Measurements from ENCODE around the gene CYP20A1.
"Not testable (repeated sequence)": the region's sequence is repeated elsewhere in the genome, so short reads cannot be mapped to it uniquely, and the experiment has no call there.

The CYP20A1 gene

GRCh38 chr2:203280428-203281064 is 41.7 kb downstream of the CYP20A1 start:
- no peak for DNase-seq (ENCODE audit: low spot score)

GRCh38 chr2:203282101-203282500 is 43.3 kb downstream of the CYP20A1 start:
- no peak for DNase-seq (ENCODE audit: low spot score)

- no peak for DNase-seq (ENCODE audit: low spot score)
Observed at GRCh38 chr2:203286532-203286931, 47.7 kb downstream of the CYP20A1 start.

- DNase-seq (ENCODE audit: low spot score) = no peak
Observed at GRCh38 chr2:203301667-203302066, 62.8 kb downstream of the CYP20A1 start.

GRCh38 chr2:203302586-203302985 is 63.8 kb downstream of the CYP20A1 start:
- DNase-seq (ENCODE audit: low spot score) = not testable (repeated sequence)

GRCh38 chr2:203310688-203311436 is 72.0 kb downstream of the CYP20A1 start:
- DNase-seq (ENCODE audit: low spot score) = no peak

GRCh38 chr2:203326356-203326755 is 87.5 kb downstream of the CYP20A1 start:
- DNase-seq (ENCODE audit: low spot score) = no peak

- no peak for DNase-seq (ENCODE audit: low spot score)
Observed at GRCh38 chr2:203327582-203327900, 88.7 kb downstream of the CYP20A1 start.

GRCh38 chr2:203327901-203328759 is 89.3 kb downstream of the CYP20A1 start, which contains the start of gene ABI2:
Gene ABI2, plus strand, starts transcription at chr2:203328394. Its CDS starts 121 bp downstream, at chr2:203328515.
- peak; percentile 56 for DNase-seq (ENCODE audit: low spot score)

- DNase-seq (ENCODE audit: low spot score) = peak; percentile 15
Observed at GRCh38 chr2:203328760-203329540, 90.1 kb downstream of the CYP20A1 start.

- no peak for DNase-seq (ENCODE audit: low spot score)
Observed at GRCh38 chr2:203330434-203330833, 91.6 kb downstream of the CYP20A1 start.

GRCh38 chr2:203338322-203338721 is 99.5 kb downstream of the CYP20A1 start:
- DNase-seq (ENCODE audit: low spot score) = no peak

GRCh38 chr2:203340791-203341487 is 102.1 kb downstream of the CYP20A1 start:
- no peak for DNase-seq (ENCODE audit: low spot score)

- no peak for DNase-seq (ENCODE audit: low spot score)
Observed at GRCh38 chr2:203341741-203342310, 103.0 kb downstream of the CYP20A1 start.

- DNase-seq (ENCODE audit: low spot score) = not testable (repeated sequence)
Observed at GRCh38 chr2:203342374-203342773, 103.6 kb downstream of the CYP20A1 start.

GRCh38 chr2:203344667-203345066 is 105.8 kb downstream of the CYP20A1 start:
- no peak for DNase-seq (ENCODE audit: low spot score)

GRCh38 chr2:203346612-203347011 is 107.8 kb downstream of the CYP20A1 start:
- DNase-seq (ENCODE audit: low spot score) = no peak

- DNase-seq (ENCODE audit: low spot score) = no peak
Observed at GRCh38 chr2:203347375-203347774, 108.6 kb downstream of the CYP20A1 start.

- DNase-seq (ENCODE audit: low spot score) = no peak
Observed at GRCh38 chr2:203352604-203353255, 113.9 kb downstream of the CYP20A1 start.

- DNase-seq (ENCODE audit: low spot score) = no peak
Observed at GRCh38 chr2:203354966-203355365, 116.1 kb downstream of the CYP20A1 start.

Data from CD4-positive, alpha-beta T cell treated with Interleukin-2 at 100 ng/mL for 4 hours (primary cell).